Keratinocyte (primary cell): Measurements from ENCODE around the gene RCCD1.

Source experiments
- EZH2 ChIP-seq: IDR thresholded peaks from one replicate; pipeline ENCODE4 v1.6.1; 2012; ENCODE audit warnings: inconsistent platforms, mild to moderate bottlenecking, low read length, moderate library complexity
- TF ChIP-seq, protein P1 (sequence below), 3 experiments: IDR thresholded peaks in 1 of 3; conservative IDR thresholded peaks in 1 of 3; optimal IDR thresholded peaks in 1 of 3; 2 replicates in 2 of 3; 3 replicates in 1 of 3; pipeline versions ENCODE3 to v1.5.1; 2011; ENCODE audit warnings: low read length in 3 of 3, mild to moderate bottlenecking in 3 of 3, moderate library complexity in 2 of 3, control low read depth in 1 of 3, inconsistent platforms in 1 of 3; ENCODE audit not compliant: insufficient read depth in 2 of 3; ENCODE audit errors: extremely low read depth in 1 of 3

DNA sequence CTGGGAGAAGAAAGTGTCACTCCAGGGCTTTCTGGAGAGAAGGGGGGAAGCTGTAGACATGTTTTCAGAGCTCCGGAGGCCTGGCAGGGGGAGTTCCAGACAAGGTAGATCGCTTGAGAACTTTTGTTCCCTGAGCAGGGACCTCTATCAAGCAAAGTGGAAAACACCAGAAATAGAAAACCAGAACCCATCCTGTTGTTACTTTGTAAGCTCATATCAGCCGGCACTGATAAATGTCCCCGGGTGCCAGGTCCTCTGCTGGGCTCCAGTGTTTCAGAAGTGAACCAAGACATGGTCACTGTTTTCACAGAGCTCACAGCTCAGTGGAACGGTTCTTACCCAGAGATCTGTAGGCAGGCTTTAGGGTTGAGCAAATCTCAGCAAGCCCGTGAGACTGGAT lies 35.8 kb upstream of the RCCD1 start:
- TF ChIP-seq, protein P1, sequence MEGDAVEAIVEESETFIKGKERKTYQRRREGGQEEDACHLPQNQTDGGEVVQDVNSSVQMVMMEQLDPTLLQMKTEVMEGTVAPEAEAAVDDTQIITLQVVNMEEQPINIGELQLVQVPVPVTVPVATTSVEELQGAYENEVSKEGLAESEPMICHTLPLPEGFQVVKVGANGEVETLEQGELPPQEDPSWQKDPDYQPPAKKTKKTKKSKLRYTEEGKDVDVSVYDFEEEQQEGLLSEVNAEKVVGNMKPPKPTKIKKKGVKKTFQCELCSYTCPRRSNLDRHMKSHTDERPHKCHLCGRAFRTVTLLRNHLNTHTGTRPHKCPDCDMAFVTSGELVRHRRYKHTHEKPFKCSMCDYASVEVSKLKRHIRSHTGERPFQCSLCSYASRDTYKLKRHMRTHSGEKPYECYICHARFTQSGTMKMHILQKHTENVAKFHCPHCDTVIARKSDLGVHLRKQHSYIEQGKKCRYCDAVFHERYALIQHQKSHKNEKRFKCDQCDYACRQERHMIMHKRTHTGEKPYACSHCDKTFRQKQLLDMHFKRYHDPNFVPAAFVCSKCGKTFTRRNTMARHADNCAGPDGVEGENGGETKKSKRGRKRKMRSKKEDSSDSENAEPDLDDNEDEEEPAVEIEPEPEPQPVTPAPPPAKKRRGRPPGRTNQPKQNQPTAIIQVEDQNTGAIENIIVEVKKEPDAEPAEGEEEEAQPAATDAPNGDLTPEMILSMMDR (optimal IDR thresholded peaks at IDR 0.05 in 1 of 3, IDR thresholded peaks at IDR 0.05 in 1 of 3, conservative IDR thresholded peaks at IDR 0.05 in 1 of 3; ENCODE audit: extremely low read depth in 1 of 3, insufficient read depth in 2 of 3, low read length in 3 of 3) = no peak
- no peak for TF ChIP-seq EZH2
